SU-DHL-6 (cell line): ENCODE results near the gene KRTAP10-12.

ENCODE experiments used
- H2AFZ ChIP-seq: fragments of 200-600 bp; sonication (generic); 2 replicates; pipeline ENCODE4 v1.6.1; 2014; ENCODE audit warnings: low read depth, mild to moderate bottlenecking, moderate library complexity, mixed read lengths, antibody characterized with exemption, low read length; ENCODE audit not compliant: severe bottlenecking
- H3F3A ChIP-seq: fragments of 200-600 bp; shearing (Covaris generic); 2 replicates; pipeline ENCODE4 v1.6.0; 2016; ENCODE audit warnings: antibody characterized with exemption, mild to moderate bottlenecking; ENCODE audit not compliant: insufficient read depth
- H3K27ac ChIP-seq: fragments of 200-600 bp; sonication (generic); 2 replicates; pipeline ENCODE4 v1.5.1; 2016; ENCODE audit warnings: low read depth, mild to moderate bottlenecking, low read length, moderate library complexity, mixed read lengths
- H3K27me3 ChIP-seq: fragments of 200-600 bp; sonication (generic), shearing (Covaris generic); 2 replicates; pipeline ENCODE4 v1.6.0; 2014; ENCODE audit warnings: mild to moderate bottlenecking, low read length
- H3K36me3 ChIP-seq: fragments of 200-600 bp; sonication (generic); 2 replicates; pipeline ENCODE4 v1.6.1; 2014; ENCODE audit warnings: mild to moderate bottlenecking, low read length, mixed read lengths
- H3K4me2 ChIP-seq: fragments of 300-600, 200-600 bp; shearing (Covaris generic), sonication (generic); 2 replicates; pipeline ENCODE4 v1.6.0; 2014; ENCODE audit warnings: low read length, low read depth, mild to moderate bottlenecking; ENCODE audit not compliant: poor library complexity, severe bottlenecking
- H3K4me3 ChIP-seq: fragments of 200-600 bp; sonication (generic); 2 replicates; pipeline ENCODE4 v1.5.1; 2014; ENCODE audit warnings: antibody characterized with exemption, low read length, mild to moderate bottlenecking, mixed read lengths; ENCODE audit not compliant: insufficient read depth, poor library complexity, severe bottlenecking
- H3K79me2 ChIP-seq: fragments of 200-600 bp; sonication (generic); 2 replicates; pipeline ENCODE4 v1.6.1; 2014; ENCODE audit warnings: mild to moderate bottlenecking, low read length, moderate library complexity; ENCODE audit not compliant: insufficient read depth
- H3K9ac ChIP-seq: fragments of 200-600 bp; sonication (generic); 2 replicates; pipeline ENCODE4 v1.7.0; 2014; ENCODE audit warnings: mild to moderate bottlenecking, low read length
- H3K9me2 ChIP-seq: fragments of 200-600 bp; sonication (generic); replicated peaks from 2 replicates; pipeline ENCODE4 v1.6.1; 2014; ENCODE audit warnings: low read length; ENCODE audit not compliant: insufficient read depth
- H3K9me3 ChIP-seq: fragments of 200-600 bp; sonication (generic); 2 replicates; pipeline ENCODE4 v1.6.1; 2014; ENCODE audit warnings: low read length, mixed read lengths; ENCODE audit not compliant: insufficient read depth
- H4K20me1 ChIP-seq: fragments of 200-600 bp; sonication (generic); 2 replicates; pipeline ENCODE4 v1.6.1; 2014; ENCODE audit warnings: low read depth, mild to moderate bottlenecking, antibody characterized with exemption, low read length, moderate library complexity, mixed read lengths
- CTCF ChIP-seq: fragments of 200-600 bp; sonication (generic); IDR thresholded peaks from one replicate; pipeline ENCODE4 v1.5.1; 2017; ENCODE audit warnings: antibody characterized with exemption, mild to moderate bottlenecking, low read length, moderate library complexity; ENCODE audit not compliant: insufficient read depth, poor library complexity, severe bottlenecking
- EZH2phosphoT487 ChIP-seq: fragments of 200-600 bp; sonication (generic), shearing (Covaris generic); conservative IDR thresholded peaks from 2 replicates; pipeline ENCODE4 v1.6.1; 2018; ENCODE audit warnings: mild to moderate bottlenecking, antibody characterized with exemption, low read length, moderate library complexity, mixed read lengths

Gene KRTAP10-12

GRCh38 chr21:44709426-44710293 is 12.7 kb downstream of the KRTAP10-12 start:
- Histone ChIP-seq H2AFZ (no peak overlapping the region), H3K4me3 (no peak overlapping the region), H3F3A (no peaks in the 10 kb centered on the region), H3K27me3 (no peaks in the 10 kb centered on the region), H3K79me2 (no peaks in the 10 kb centered on the region), H3K9me3 (no peaks in the 10 kb centered on the region), H3K4me2 (no peak overlapping the region), H3K36me3 (no peaks in the 10 kb centered on the region), H4K20me1 (no peaks in the 10 kb centered on the region), H3K9ac (no peak overlapping the region), H3K9me2 (no peaks in the 10 kb centered on the region), H3K27ac (no peak overlapping the region)
- no peak for TF ChIP-seq CTCF
- TF ChIP-seq EZH2phosphoT487 = no peak

- Histone ChIP-seq H3K79me2 (no peaks in the 10 kb centered on the region), H3K4me3 (no peak overlapping the region), H3F3A (no peaks in the 10 kb centered on the region), H3K36me3 (no peaks in the 10 kb centered on the region), H4K20me1 (no peaks in the 10 kb centered on the region), H3K9me3 (no peaks in the 10 kb centered on the region), H3K9me2 (no peaks in the 10 kb centered on the region), H3K9ac (no peak overlapping the region), H3K27ac (no peak overlapping the region), H2AFZ (no peak overlapping the region), H3K4me2 (no peak overlapping the region), H3K27me3 (no peaks in the 10 kb centered on the region)
- TF ChIP-seq CTCF (no peak), EZH2phosphoT487 (no peak)
Observed at GRCh38 chr21:44710294-44710665, 13.3 kb downstream of the KRTAP10-12 start.

GRCh38 chr21:44710756-44711326 is 13.9 kb downstream of the KRTAP10-12 start:
- H4K20me1 ChIP-seq = no peaks in the 10 kb centered on the region
- H3K9me3 ChIP-seq = no peaks in the 10 kb centered on the region
- no peaks in the 10 kb centered on the region for H3F3A ChIP-seq
- no peaks in the 10 kb centered on the region for H3K27me3 ChIP-seq
- H2AFZ ChIP-seq = no peak overlapping the region
- H3K9ac ChIP-seq = no peak overlapping the region
- no peaks in the 10 kb centered on the region for H3K36me3 ChIP-seq
- no peak overlapping the region for H3K27ac ChIP-seq
- no peak for TF ChIP-seq EZH2phosphoT487
- TF ChIP-seq CTCF = no peak
- no peaks in the 10 kb centered on the region for H3K9me2 ChIP-seq
- H3K4me3 ChIP-seq = no peak overlapping the region
- no peak overlapping the region for H3K4me2 ChIP-seq
- no peaks in the 10 kb centered on the region for H3K79me2 ChIP-seq
